Keratinocyte (primary cell): Measurements from ENCODE around the gene DMRTB1. TPM values are rescaled to one million over a fixed set of nuclear protein-coding genes. Genes with fewer than 3 reads are reported as not detected.
A peak's percentile ranks its signal among the peaks of the same experiment; 100 is the strongest.

Experiments used
- DNase-seq: peaks from one replicate; pipeline ENCODE4 v3.0.0-alpha.2; 2011; ENCODE audit warnings: low read depth, missing footprints, low spot score
- FAIRE-seq: peaks from 2 replicates; lab custom pipeline; 2011; peaks lifted over from hg19 to GRCh38; lab: Jason Lieb, UNC
- H2AFZ ChIP-seq: 2 replicates; pipeline ENCODE4 v1.6.0; 2012; ENCODE audit warnings: low read length, control low read depth, inconsistent platforms; ENCODE audit not compliant: control insufficient read depth
- H3K27ac ChIP-seq: 2 replicates; pipeline ENCODE4 v1.5.1; 2011; ENCODE audit warnings: low read length; ENCODE audit not compliant: control insufficient read depth, insufficient read depth
- H3K27me3 ChIP-seq: 3 replicates; pipeline ENCODE4 v1.6.0; 2011; ENCODE audit warnings: low read length; ENCODE audit not compliant: control insufficient read depth, insufficient read depth; ENCODE audit errors: extremely low read depth
- H3K36me3 ChIP-seq, 2 experiments: 2 replicates in 1 of 2; 3 replicates in 1 of 2; pipeline ENCODE4 v1.5.1; 2011; ENCODE audit warnings: low read length in 2 of 2, mild to moderate bottlenecking in 1 of 2; ENCODE audit not compliant: control insufficient read depth in 2 of 2, insufficient read depth in 2 of 2; ENCODE audit errors: extremely low read depth in 1 of 2
- H3K4me1 ChIP-seq: 3 replicates; pipeline ENCODE4 v1.5.1; 2011; ENCODE audit warnings: low read length; ENCODE audit not compliant: control insufficient read depth, insufficient read depth; ENCODE audit errors: extremely low read depth
- H3K4me2 ChIP-seq: 3 replicates; pipeline ENCODE4 v1.6.0; 2011; ENCODE audit warnings: low read depth, low read length; ENCODE audit not compliant: control insufficient read depth, insufficient read depth; ENCODE audit errors: extremely low read depth
- H3K4me3 ChIP-seq, 3 experiments: fragments of 200-600 bp in 1 of 3; sonication (generic) in 1 of 3; 2 replicates in 2 of 3; 3 replicates in 1 of 3; pipeline ENCODE4 v1.5.1; 2011 to 2016; ENCODE audit warnings: low read length in 3 of 3, mild to moderate bottlenecking in 3 of 3, control low read depth in 2 of 3, inconsistent platforms in 1 of 3, low read depth in 1 of 3, mixed read lengths in 1 of 3, mixed run types in 1 of 3, moderate library complexity in 1 of 3; ENCODE audit not compliant: control insufficient read depth in 2 of 3, insufficient read depth in 2 of 3; ENCODE audit errors: extremely low read depth in 1 of 3
- H3K79me2 ChIP-seq: 2 replicates; pipeline ENCODE4 v1.6.0; 2012; ENCODE audit warnings: low read length; ENCODE audit not compliant: control insufficient read depth, insufficient read depth
- H3K9ac ChIP-seq: 3 replicates; pipeline ENCODE4 v1.6.0; 2011; ENCODE audit warnings: low read length; ENCODE audit not compliant: control insufficient read depth, insufficient read depth; ENCODE audit errors: extremely low read depth
- H3K9me1 ChIP-seq: 3 replicates; pipeline ENCODE4 v1.6.0; 2011; ENCODE audit warnings: low read length; ENCODE audit not compliant: control insufficient read depth, insufficient read depth; ENCODE audit errors: extremely low read depth
- H3K9me3 ChIP-seq: 2 replicates; pipeline ENCODE4 v1.5.1; 2012; ENCODE audit warnings: low read depth, low read length; ENCODE audit not compliant: control insufficient read depth
- H4K20me1 ChIP-seq: 3 replicates; pipeline ENCODE4 v1.6.0; 2011; ENCODE audit warnings: low read length; ENCODE audit not compliant: control insufficient read depth, insufficient read depth; ENCODE audit errors: extremely low read depth
- CTCF ChIP-seq, 3 experiments: IDR thresholded peaks in 1 of 3; conservative IDR thresholded peaks in 1 of 3; optimal IDR thresholded peaks in 1 of 3; 2 replicates in 2 of 3; 3 replicates in 1 of 3; pipeline versions ENCODE3 to v1.5.1; 2011; ENCODE audit warnings: low read length in 3 of 3, mild to moderate bottlenecking in 3 of 3, moderate library complexity in 2 of 3, control low read depth in 1 of 3, inconsistent platforms in 1 of 3; ENCODE audit not compliant: insufficient read depth in 2 of 3; ENCODE audit errors: extremely low read depth in 1 of 3
- EZH2 ChIP-seq: IDR thresholded peaks from one replicate; pipeline ENCODE4 v1.6.1; 2012; ENCODE audit warnings: inconsistent platforms, mild to moderate bottlenecking, low read length, moderate library complexity
- dilution Hi-C: fragments of 300-500 bp; cut with MboI; formaldehyde crosslinking; loops from one replicate; pipeline ENCODE4 v1.7.0; 2020; ENCODE audit warnings: low sequenced_read_pairs; ENCODE audit not compliant: extremely low pct_ligation_motif_present
- polyA plus RNA-seq, 5 experiments: library from polyadenylated mRNA; depleted of rRNA in 3 of 5; stranded (reverse) in 3 of 5; stranded (forward) in 1 of 5; unstranded in 1 of 5; fragments of >200 nt; gene quantifications; 1 replicate in 1 of 5; 2 replicates in 3 of 5; 3 replicates in 1 of 5; pipeline versions ENCODE4 v1.2.1 to v1.2.3, GENCODE V29; 2011 to 2012; ENCODE audit warnings: missing spikeins in 2 of 5, low read depth in 1 of 5, low replicate concordance in 1 of 5

DMRTB1 gene
- polyA plus RNA-seq, 1 donor (not counting 4 experiments of a cell fraction or from before 2014, with no cell fraction given), result not detected

- H3K9ac ChIP-seq, result no peak overlapping the region
- no peak overlapping the region for H3K27ac ChIP-seq
- H3K4me3 ChIP-seq, result no peak overlapping the region
- no peak overlapping the region for H3K4me2 ChIP-seq
- no peak for DNase-seq
- no peaks in the 10 kb centered on the region for H4K20me1 ChIP-seq
- no peaks in the 10 kb centered on the region for H3K9me1 ChIP-seq
- dilution Hi-C loops, result no loop called here
- no peak for TF ChIP-seq EZH2
- no peak for TF ChIP-seq CTCF (optimal IDR thresholded peaks at IDR 0.05 in 1 of 3, IDR thresholded peaks at IDR 0.05 in 1 of 3, conservative IDR thresholded peaks at IDR 0.05 in 1 of 3; ENCODE audit: extremely low read depth in 1 of 3, insufficient read depth in 2 of 3, low read length in 3 of 3)
- H3K27me3 ChIP-seq, result peaks cover 16% of the 10 kb centered on the region
- no peaks in the 10 kb centered on the region for H3K9me3 ChIP-seq
- peak; percentile 41 for FAIRE-seq
- H3K36me3 ChIP-seq, result no peaks in the 10 kb centered on the region
- no peak overlapping the region for H2AFZ ChIP-seq
- H3K4me1 ChIP-seq, result peaks cover 9% of the 10 kb centered on the region
- H3K79me2 ChIP-seq, result no peaks in the 10 kb centered on the region
Measured at GRCh38 chr1:53413175-53414001, 45.8 kb upstream of the DMRTB1 start.

- Histone ChIP-seq H3K4me2 (no peak overlapping the region), H3K4me3 (no peak overlapping the region), H3K36me3 (no peaks in the 10 kb centered on the region), H3K79me2 (no peaks in the 10 kb centered on the region), H3K27ac (no peak overlapping the region), H4K20me1 (no peaks in the 10 kb centered on the region), H3K9ac (no peak overlapping the region), H2AFZ (no peak overlapping the region), H3K4me1 (peaks cover 9% of the 10 kb centered on the region), H3K9me3 (no peaks in the 10 kb centered on the region), H3K27me3 (peaks cover 21% of the 10 kb centered on the region), H3K9me1 (no peaks in the 10 kb centered on the region)
- DNase-seq (no peak), FAIRE-seq (no peak)
- dilution Hi-C loops, result no loop called here
- no peak for TF ChIP-seq EZH2
- no peak for TF ChIP-seq CTCF (optimal IDR thresholded peaks at IDR 0.05 in 1 of 3, IDR thresholded peaks at IDR 0.05 in 1 of 3, conservative IDR thresholded peaks at IDR 0.05 in 1 of 3; ENCODE audit: extremely low read depth in 1 of 3, insufficient read depth in 2 of 3, low read length in 3 of 3)
Measured at GRCh38 chr1:53414632-53415031, 44.6 kb upstream of the DMRTB1 start.
